Epithelial cell of prostate (primary cell): ENCODE measurements around the gene ZBTB20.

ENCODE experiments used
- DNase-seq: peaks from one replicate; pipeline ENCODE4 v3.0.0-alpha.2; 2011; ENCODE audit warnings: low read depth, low spot score
- H3K27ac ChIP-seq: fragments of 450-650 bp; 2 replicates; pipeline ENCODE4 v1.5.1; 2017; ENCODE audit warnings: mild to moderate bottlenecking

ZBTB20 gene

DNA sequence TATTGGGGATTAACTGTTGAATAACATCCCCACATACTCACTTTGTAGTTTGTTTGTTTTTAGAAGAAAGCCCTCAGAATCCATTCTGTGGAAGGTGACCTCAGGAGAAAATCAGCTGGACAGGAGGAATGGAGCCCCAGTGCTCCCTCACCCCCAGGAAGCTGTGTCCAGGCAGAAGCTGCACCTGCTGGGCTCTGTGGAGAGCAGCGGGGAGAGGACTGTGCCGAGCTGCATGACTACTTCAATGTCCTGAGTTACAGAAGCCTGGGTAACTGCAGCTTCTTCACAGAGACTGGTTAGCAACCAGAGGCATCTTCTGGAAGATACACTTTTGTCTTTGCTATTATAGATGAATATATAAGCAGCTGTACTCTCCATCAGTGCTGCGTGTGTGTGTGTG is 839.3 kb downstream of the ZBTB20 start:
- DNase-seq, result no peak
- no peak overlapping the region for H3K27ac ChIP-seq

GRCh38 chr3:114307222-114307830 is 839.8 kb downstream of the ZBTB20 start:
- DNase-seq, result no peak
- no peak overlapping the region for H3K27ac ChIP-seq

DNA sequence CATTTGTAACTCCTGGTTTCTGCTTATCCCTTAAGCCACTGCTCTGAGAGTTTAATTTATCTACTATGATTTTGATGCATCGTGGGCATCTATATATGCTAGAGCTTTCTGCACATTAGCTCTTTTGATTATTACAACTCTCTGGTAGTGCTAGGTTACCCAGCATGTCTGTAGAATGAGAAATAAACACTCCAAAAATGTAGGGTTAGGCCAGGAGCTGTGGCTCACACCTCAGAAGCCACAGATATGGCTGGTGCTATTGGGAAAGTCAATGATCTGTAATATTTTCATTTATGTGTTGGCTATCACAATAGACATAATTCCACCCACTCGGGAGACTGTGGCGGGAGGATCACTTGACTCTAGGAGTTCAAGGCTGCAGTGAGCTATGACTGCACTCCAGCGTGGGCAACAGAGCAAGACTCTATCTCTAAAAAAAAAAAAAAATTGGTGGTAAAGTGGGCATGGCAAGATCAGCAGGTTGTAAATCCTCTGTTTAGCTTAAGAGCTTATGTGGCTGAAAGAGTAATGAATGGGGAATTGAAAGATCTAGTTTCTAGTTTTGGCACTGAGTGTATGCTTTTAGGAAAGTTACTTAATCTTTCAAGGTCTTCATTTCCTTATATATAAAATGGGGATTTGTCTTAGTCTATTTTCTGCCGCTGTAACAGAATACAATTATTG is 847.0 kb downstream of the ZBTB20 start:
- H3K27ac ChIP-seq, result no peak overlapping the region
- no peak for DNase-seq

DNA sequence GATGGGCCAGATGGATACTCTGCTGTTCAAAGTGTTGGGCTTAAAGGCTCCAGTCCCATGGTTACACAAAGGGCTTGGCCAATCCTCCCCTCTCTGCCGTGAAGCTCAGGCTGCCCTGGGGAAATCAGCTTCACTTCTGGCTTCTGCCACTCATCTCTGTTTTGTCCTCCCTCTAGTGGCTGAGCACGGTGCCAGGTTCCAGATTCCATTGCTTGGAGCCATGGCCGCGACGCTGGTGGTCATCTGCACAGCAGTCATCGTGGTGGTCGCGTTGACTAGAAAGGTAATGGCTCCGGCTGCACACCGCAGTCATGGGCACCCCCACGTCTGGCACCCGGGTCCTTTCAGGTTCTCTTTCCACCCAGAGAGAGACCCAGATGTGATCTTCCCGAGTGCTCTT is 847.7 kb downstream of the ZBTB20 start:
- no peak overlapping the region for H3K27ac ChIP-seq
- DNase-seq, result no peak

GRCh38 chr3:114295946-114296345 is 851.1 kb downstream of the ZBTB20 start:
- H3K27ac ChIP-seq, result no peak overlapping the region
- DNase-seq, result no peak

GRCh38 chr3:114294940-114295480 is 852.1 kb downstream of the ZBTB20 start:
- H3K27ac ChIP-seq, result no peak overlapping the region
- no peak for DNase-seq

- no peak for DNase-seq
- H3K27ac ChIP-seq, result no peak within 1 kb of the TSS
Observed at GRCh38 chr3:114293838-114294535, 853.1 kb downstream of the ZBTB20 start, which contains the start of gene TIGIT. TIGIT (plus strand) TSS chr3:114294028; CDS start chr3:114294062, 34 bp downstream.

DNA sequence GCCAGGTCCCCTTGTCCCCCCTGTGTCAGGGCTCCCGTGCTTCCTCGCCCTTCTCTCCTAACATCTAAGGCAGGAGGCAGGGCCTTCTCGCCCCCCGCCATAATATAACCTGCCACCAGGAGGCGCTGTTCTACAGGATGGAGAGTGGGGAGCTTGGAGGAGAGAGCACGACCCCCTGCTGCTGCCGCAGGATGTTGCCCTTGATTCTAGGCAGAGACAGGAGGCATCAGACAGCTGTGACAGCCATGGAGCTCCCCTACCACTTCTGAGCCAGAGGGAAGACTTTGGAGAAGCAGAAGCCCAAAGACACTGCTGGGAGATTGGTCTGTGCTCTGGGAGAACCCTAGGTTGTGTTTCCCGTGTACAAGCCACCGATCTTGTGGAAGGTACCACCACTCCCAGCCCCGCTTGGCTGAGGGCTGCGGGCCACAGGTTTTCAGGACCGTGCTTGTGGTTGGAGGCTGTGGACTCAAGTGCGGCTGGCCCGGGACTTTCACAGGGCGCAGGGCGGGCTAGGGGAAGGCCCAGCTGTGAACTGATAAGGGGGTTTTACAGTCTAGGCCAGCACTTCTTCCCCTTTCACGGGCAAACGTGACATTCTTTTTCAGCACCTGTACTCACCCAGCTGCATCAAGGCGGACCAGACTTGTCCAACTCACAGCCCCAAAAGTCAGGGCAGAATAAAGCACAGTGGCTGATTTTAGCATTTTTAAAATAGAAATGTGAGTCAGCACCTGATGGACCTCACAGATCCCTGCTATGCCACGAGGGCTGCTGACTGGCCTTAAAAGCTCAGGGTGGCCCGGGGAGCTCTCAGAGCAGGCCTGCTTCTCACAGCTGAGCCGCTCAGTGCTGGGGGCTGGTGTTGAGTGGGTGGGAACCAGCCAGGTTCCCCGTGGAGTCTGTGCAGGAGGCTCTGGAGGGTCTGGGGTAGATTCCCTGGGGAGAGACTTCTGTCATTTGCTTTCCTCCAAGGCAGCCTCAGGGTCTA is 855.9 kb downstream of the ZBTB20 start:
- DNase-seq, result no peak
- H3K27ac ChIP-seq, result no peak overlapping the region

DNA sequence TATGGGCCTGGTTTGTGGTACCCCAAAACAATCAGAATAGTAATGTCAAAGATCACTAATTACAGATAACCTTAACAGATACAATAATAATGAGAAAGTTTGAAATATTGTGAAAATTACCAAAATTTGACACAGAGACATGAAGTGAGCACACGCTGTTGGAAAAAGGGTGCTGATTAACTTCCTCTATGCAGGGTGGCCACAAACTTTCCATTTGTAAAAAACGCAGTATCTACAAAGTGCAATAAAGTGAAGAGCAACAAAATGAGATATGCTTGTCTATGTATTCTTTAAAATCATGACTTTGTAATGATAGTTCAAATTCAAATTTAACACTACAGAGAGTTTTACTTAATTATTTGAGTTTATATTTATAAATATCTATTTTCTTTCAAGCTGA is 860.8 kb downstream of the ZBTB20 start:
- no peak for DNase-seq
- H3K27ac ChIP-seq, result no peak overlapping the region

DNA sequence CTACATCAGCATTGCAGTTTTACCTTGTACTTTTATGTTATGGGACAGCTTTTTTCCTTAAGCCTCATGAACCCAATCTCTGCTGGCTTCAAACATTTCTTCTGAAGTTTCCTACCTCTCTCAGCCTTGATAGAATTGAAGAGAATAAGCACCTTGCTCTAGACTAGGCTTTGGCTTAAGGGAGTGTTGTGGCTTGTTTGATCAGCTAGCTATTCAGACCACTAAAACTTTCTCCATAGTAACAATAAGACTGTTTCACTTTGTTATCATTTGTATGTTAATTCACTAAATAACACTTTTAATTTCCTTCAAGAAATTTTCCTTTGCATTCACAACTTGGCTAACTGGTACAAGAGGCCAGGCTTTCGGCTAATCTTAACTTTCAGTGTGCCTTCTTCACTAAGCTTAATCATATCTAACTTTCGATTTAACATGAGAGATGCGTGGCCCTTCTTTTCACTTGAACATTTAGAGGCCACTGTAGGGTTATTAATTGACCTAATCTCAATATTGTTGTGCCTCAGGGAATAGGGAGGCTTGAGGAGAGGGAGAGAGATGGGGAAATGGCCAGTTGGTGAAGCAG is 861.3 kb downstream of the ZBTB20 start:
- no peak overlapping the region for H3K27ac ChIP-seq
- DNase-seq, result no peak

GRCh38 chr3:114284644-114285043 is 862.4 kb downstream of the ZBTB20 start:
- DNase-seq, result no peak
- no peak overlapping the region for H3K27ac ChIP-seq
